Loucy (cell line): ENCODE measurements around the gene UBE2L6.

ENCODE experiments used
- H2AFZ ChIP-seq: fragments of 200-600 bp; sonication (generic); 2 replicates; pipeline ENCODE4 v1.6.0; 2016; ENCODE audit warnings: antibody characterized with exemption, mild to moderate bottlenecking, low read length, moderate library complexity
- H3F3A ChIP-seq: fragments of 200-600 bp; 2 replicates; pipeline ENCODE4 v1.6.0; 2016; ENCODE audit warnings: antibody characterized with exemption, low read depth, mild to moderate bottlenecking
- H3K27me3 ChIP-seq: fragments of 200-600 bp; sonication (generic); 2 replicates; pipeline ENCODE4 v1.6.1; 2014; ENCODE audit warnings: low read length, mild to moderate bottlenecking; ENCODE audit not compliant: insufficient read depth, poor library complexity, severe bottlenecking
- H3K36me3 ChIP-seq: fragments of 200-600 bp; sonication (generic); 2 replicates; pipeline ENCODE4 v1.6.1; 2016; ENCODE audit warnings: low read length; ENCODE audit not compliant: insufficient read depth
- H3K4me1 ChIP-seq: fragments of 200-600 bp; sonication (generic); 2 replicates; pipeline ENCODE4 v1.5.1; 2014; ENCODE audit warnings: low read length, mild to moderate bottlenecking; ENCODE audit not compliant: insufficient read depth, poor library complexity, severe bottlenecking
- H3K4me2 ChIP-seq: fragments of 200-600 bp; sonication (generic); 2 replicates; pipeline ENCODE4 v1.6.0; 2014; ENCODE audit warnings: antibody characterized with exemption, low read length, low read depth, mild to moderate bottlenecking; ENCODE audit not compliant: poor library complexity, severe bottlenecking
- H3K4me3 ChIP-seq: fragments of 200-600 bp; sonication (generic); 2 replicates; pipeline ENCODE4 v1.5.1; 2014; ENCODE audit warnings: low read length, mild to moderate bottlenecking, mixed read lengths; ENCODE audit not compliant: poor library complexity, severe bottlenecking
- H3K79me2 ChIP-seq: fragments of 200-600 bp; sonication (generic); 2 replicates; pipeline ENCODE4 v1.6.1; 2014; ENCODE audit warnings: low read length; ENCODE audit not compliant: insufficient read depth
- H3K9ac ChIP-seq: fragments of 200-600 bp; sonication (generic); 2 replicates; pipeline ENCODE4 v1.6.0; 2014; ENCODE audit warnings: mild to moderate bottlenecking, low read depth, low read length, moderate library complexity; ENCODE audit not compliant: poor library complexity, severe bottlenecking
- H3K9me2 ChIP-seq: fragments of 200-600 bp; sonication (generic); replicated peaks from 2 replicates; pipeline ENCODE4 v1.6.1; 2016; ENCODE audit warnings: low read depth, low read length, mixed read lengths
- H3K9me3 ChIP-seq: fragments of 200-600 bp; sonication (generic); 2 replicates; pipeline ENCODE4 v1.6.1; 2014; ENCODE audit warnings: mild to moderate bottlenecking, antibody characterized with exemption, low read length, low read depth; ENCODE audit not compliant: insufficient read depth
- H4K20me1 ChIP-seq: fragments of 200-600 bp; sonication (generic); 2 replicates; pipeline ENCODE4 v1.6.0; 2014; ENCODE audit warnings: antibody characterized with exemption, low read length, mild to moderate bottlenecking; ENCODE audit not compliant: insufficient read depth, poor library complexity, severe bottlenecking
- CTCF ChIP-seq: fragments of 200-600 bp; sonication (generic); conservative IDR thresholded peaks from 2 replicates; pipeline ENCODE4 v1.5.1; 2014; ENCODE audit warnings: mild to moderate bottlenecking, antibody characterized with exemption, low read length
- EZH2phosphoT487 ChIP-seq: fragments of 200-600 bp; IDR thresholded peaks from 2 replicates; pipeline ENCODE4 v1.6.1; 2018; ENCODE audit warnings: antibody characterized with exemption, mild to moderate bottlenecking, moderate library complexity, borderline replicate concordance

Gene UBE2L6

DNA sequence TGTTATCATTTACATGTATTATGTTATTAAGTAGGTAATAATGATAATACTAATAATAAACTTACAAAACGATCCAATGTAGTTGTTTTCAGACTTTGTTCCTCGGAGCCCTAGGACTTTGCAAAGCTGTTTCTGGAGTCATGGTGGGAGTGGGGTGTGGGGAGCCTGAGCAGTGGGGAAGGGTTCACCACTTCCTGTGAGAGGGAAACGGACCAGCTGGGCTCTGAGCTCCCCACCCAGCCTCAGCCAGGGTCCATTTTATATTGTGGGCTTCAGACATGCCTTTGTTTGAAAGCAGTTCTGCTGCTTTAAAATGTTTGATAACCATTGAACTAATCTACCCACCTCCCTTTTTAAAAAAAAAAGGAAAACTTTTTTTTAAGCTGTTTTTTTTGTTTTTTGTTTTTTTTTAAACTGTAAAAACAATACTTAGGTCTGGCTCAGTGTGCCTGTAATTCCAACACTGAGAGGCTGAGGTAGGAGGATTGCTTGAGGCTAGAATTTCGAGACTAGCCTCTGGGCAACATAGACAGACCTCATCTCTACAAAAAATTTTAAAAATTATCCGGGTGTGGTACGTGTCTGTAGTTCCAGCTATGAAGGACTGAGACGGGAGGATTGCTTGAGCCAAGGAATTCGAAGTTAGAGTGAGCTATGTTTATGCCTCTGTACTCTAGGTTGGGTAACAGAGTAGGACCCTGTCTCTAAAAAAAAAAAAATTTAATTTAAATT lies 37.0 kb upstream of the UBE2L6 start:
- H3K4me2 ChIP-seq: peak overlapping the region; percentile 60
- TF ChIP-seq EZH2phosphoT487: no peak
- no peak for TF ChIP-seq CTCF

GRCh38 chr11:57601297-57601696 lies 33.8 kb upstream of the UBE2L6 start:
- Histone ChIP-seq H3F3A (no peaks in the 10 kb centered on the region), H3K4me2 (no peak overlapping the region), H3K4me1 (peaks cover 13% of the 10 kb centered on the region), H3K36me3 (no peaks in the 10 kb centered on the region), H2AFZ (no peak overlapping the region), H3K9me2 (no peaks in the 10 kb centered on the region), H4K20me1 (no peaks in the 10 kb centered on the region), H3K79me2 (no peaks in the 10 kb centered on the region), H3K9me3 (no peaks in the 10 kb centered on the region), H3K9ac (no peak overlapping the region), H3K4me3 (no peak overlapping the region), H3K27me3 (no peaks in the 10 kb centered on the region)
- TF ChIP-seq EZH2phosphoT487 (no peak), CTCF (no peak)

More for the DNA sequence above, 37.0 kb upstream of the UBE2L6 start:
- H4K20me1 ChIP-seq: no peaks in the 10 kb centered on the region
- no peaks in the 10 kb centered on the region for H3K9me2 ChIP-seq
- peak overlapping the region; percentile 65 for H3K9ac ChIP-seq
- no peaks in the 10 kb centered on the region for H3F3A ChIP-seq
- H2AFZ ChIP-seq: peak overlapping the region; percentile 39; the same call in 1 of the 2 replicates
- no peaks in the 10 kb centered on the region for H3K79me2 ChIP-seq
- H3K4me1 ChIP-seq: peaks cover 13% of the 10 kb centered on the region
- no peaks in the 10 kb centered on the region for H3K9me3 ChIP-seq
- H3K27me3 ChIP-seq: no peaks in the 10 kb centered on the region
- H3K36me3 ChIP-seq: no peaks in the 10 kb centered on the region
- H3K4me3 ChIP-seq: peak overlapping the region; percentile 48

- Histone ChIP-seq H3K4me3 (no peak overlapping the region), H3K4me1 (peaks cover 6% of the 10 kb centered on the region), H4K20me1 (no peaks in the 10 kb centered on the region), H3K4me2 (no peak overlapping the region), H3K79me2 (no peaks in the 10 kb centered on the region), H3K9me2 (no peaks in the 10 kb centered on the region), H2AFZ (peak overlapping the region; percentile 7; the same call in 1 of the 2 replicates), H3K36me3 (no peaks in the 10 kb centered on the region), H3K9me3 (no peaks in the 10 kb centered on the region), H3F3A (no peaks in the 10 kb centered on the region), H3K27me3 (no peaks in the 10 kb centered on the region), H3K9ac (no peak overlapping the region)
- TF ChIP-seq EZH2phosphoT487 (no peak), CTCF (no peak)
These were observed 31.9 kb upstream of the UBE2L6 start for GRCh38 chr11:57599381-57599780.
